ENCODE measurements around the gene KRT14.
"Not testable (repeated sequence)": the region's sequence is repeated elsewhere in the genome, so short reads cannot be mapped to it uniquely, and the experiment has no call there.

KRT14 gene

DNA sequence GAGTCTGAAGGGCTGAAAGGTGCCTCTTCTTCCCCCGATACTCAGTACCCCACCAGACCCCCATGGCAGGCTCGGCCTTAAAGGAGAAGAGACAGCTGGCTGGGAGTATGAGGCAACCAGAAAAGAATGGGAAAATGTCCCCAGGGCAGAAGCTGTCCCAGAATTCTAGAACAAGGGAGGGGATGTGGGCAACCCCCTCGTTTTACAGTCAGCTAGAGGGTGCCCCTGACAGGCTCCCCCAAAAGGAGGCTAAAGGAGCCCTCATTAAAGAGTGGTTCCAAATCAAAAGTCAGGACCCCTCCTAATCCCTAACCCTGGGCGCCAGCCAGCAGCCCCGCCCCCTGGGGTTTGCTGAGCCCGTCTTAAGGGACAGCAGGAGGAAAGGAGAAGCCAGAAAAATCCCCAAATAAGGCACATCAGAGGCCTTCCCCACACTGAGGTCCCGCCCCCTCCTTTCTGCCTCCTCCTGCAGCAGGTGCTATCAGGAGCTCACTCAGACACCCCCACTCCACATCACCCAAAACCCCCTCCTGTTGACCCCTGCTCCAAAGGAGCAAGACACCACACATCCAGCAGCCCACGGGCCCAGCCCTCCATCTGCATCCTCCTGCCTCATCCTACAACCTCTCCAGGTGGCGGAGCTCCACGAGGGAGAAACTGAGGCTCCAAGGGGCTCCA, 36.6 kb upstream of the KRT14 start:
- not testable (repeated sequence) for DNase-seq (ENCODE audit: low read depth)

- DNase-seq (ENCODE audit: low read depth): not testable (repeated sequence)
Measured at GRCh38 chr17:41622340-41623183, 35.9 kb upstream of the KRT14 start.

DNA sequence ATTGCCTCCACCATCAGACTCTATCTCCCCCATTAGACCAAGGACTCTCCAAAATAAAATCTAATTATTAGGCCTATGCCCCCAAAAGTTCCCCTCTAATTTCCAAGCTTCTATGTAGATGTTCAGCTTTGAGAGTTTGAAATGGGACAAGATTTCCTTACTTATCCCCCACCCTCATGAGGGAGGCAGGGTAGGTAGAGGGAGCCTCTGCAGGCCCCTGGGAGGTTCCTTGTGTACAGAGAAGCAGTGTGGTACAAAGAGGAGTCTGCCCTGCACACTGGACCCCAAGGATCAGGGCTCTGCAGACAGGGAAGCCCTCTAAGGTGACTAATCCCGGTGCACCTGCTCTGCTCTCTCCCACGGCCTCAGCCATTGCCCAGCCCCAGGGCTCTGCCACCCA, 35.2 kb upstream of the KRT14 start:
- no peak for DNase-seq (ENCODE audit: low read depth)

- not testable (repeated sequence) for DNase-seq (ENCODE audit: low read depth)
Measured at GRCh38 chr17:41621435-41621817, 34.7 kb upstream of the KRT14 start.

DNA sequence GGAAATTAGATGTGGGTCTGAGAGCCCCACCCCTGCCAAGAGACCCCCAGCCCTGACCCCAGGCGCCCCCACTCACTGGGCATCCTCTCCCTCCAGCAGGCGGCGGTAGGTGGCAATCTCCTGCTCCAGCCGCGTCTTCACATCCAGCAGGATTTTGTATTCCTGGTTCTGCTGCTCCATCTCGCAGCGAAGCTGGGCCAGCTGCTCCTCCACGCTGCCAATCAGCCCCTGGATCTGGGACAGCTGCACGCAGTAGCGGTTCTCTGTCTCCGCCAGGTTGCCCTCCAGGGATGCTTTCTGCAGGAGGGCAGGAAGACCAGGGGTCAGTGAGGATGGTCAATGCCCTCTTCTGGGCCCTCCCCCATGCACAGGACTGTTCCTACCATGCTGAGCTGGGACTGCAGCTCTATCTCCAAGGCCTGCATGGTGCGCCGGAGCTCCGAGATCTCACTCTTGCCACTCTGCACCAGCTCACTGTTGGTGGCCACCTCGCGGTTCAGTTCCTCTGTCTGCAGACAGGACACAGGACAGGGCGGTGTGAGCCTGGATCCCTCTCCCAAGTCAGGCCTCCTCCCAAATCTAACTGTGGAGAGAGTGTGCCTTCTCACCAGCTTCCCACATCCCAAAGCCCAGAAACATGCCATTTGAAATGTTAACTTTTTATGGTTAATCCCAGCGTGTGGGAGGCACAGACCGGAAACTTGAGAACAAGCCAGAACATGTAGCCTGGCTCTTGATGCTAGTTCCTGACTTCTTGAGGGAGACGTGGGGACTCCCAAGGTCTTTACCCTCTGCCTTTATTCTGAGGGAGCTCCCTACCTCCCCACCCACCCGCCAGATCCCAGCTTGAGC, 34.1 kb upstream of the KRT14 start:
- DNase-seq (ENCODE audit: low read depth): no peak

- not testable (repeated sequence) for DNase-seq (ENCODE audit: low read depth)
Measured at GRCh38 chr17:41619927-41620582, 33.4 kb upstream of the KRT14 start.

GRCh38 chr17:41619036-41619926, 32.6 kb upstream of the KRT14 start:
- no peak for DNase-seq (ENCODE audit: low read depth)

DNA sequence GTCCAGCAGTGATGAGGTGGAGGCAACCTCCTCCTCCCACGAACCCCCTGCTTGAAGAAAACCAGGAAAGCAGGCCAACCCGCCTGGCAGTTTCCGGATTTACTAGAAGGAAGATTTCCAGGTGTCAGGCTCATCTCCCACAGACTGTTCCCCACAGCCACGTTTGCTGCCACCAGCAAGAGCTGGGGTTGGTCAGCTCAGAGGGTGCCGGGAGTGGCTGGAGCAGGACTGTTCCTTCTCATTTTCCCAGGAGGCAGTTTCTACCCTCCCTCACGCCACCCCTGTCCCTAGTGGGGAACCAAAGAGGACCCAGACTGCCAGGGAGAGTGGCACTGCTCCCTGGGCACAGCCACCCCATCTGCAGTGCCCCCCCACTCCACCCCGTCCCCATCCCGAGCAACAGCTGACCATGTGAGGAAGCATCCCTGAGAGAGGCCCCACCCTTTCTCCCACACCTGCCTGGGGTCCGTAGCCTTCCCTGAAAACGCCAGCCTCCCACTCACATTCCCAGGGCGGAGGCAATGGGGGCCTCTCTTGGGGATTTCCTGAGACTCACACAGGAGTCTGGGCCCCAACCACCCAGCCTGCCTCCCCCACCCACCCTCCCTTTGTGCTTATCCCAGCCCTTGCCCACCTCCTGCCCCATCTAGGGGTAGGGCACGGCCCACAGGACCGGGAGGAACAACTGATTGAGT, 31.8 kb upstream of the KRT14 start:
- DNase-seq (ENCODE audit: low read depth): no peak

DNA sequence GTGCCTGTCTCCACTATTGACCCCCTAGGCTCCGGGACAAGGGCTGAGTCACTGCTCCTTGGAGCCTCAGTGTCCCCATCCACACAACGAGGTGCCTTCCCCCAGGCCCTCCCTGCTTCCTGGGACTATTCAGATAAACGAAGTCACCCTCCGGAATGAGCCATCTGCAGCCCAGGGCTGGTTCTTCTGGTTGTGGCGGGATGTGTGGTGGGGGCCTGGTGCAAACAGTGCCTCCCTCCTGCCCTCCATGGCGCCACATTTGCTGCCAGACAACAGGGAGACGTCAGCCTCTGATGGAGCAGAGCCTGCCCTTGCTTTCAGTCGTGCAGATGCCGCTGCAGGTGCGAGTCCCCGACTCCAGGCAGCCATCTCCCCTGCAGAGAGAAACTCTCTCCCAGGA, 31.0 kb upstream of the KRT14 start:
- no peak for DNase-seq (ENCODE audit: low read depth)

DNA sequence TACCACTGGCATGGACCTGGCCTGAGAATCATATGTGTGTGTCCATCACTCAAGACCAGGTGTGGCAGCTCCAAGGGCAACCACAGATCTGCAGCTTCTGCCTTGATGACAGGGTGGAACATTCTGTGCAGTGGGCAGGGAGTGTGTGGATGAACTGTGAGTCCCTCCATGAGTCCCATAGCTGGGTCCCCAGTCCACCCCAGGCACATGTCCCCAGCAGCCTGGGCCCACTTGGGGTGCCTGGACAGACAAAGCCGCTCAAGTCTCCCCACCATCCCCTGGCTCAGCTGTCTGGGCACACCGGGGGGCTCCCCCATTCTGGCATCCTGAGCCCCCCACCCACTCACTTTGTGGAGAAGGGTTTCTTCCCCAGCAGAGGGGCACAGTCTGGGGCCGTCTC, 30.4 kb upstream of the KRT14 start:
- no peak for DNase-seq (ENCODE audit: low read depth)

DNA sequence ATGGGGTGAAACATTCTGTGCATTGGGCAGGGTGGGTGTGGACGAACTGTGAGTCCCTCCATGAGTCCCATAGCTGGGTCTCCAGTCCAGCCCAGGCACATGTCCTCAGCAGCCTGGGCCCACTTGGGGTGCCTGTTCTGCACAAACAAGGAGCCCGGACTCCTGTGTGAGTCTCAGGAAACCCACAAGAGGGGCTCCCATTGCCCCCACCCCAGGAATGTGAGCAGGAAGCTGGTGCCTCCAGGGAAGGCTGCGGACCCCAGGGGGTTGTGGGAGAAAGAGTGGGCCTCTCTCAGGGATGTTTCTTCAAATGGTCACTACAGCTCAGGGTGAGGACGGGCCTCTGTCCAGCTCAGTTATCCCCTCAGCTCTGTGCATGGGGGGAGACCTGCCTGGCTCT, 29.8 kb upstream of the KRT14 start:
- DNase-seq (ENCODE audit: low read depth): not testable (repeated sequence)

- no peak for DNase-seq (ENCODE audit: low read depth)
Measured at GRCh38 chr17:41615454-41615853, 28.8 kb upstream of the KRT14 start.

DNA sequence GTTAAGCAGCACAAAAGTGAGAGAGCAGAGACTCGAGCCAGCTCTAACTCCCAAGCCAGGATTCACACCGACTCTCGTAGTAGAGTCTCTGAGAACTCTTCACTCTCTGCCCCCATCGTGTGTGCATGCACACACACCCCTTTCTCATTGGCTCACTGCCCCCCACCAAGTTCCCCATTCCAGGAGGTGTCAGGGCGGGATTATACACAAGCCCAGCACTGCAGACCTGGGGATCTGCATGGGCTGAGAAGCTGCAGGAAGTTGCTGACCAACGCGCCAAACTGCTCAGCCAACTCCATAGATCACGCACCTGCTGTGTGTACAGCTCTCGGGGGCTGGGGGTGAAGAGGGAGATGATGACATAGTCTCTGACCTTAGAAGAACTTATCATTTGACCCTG, 28.1 kb upstream of the KRT14 start:
- not testable (repeated sequence) for DNase-seq (ENCODE audit: low read depth)

GRCh38 chr17:41614098-41614497, 27.4 kb upstream of the KRT14 start:
- DNase-seq (ENCODE audit: low read depth): no peak

GRCh38 chr17:41613277-41614082, 26.8 kb upstream of the KRT14 start:
- DNase-seq (ENCODE audit: low read depth): no peak

- DNase-seq (ENCODE audit: low read depth): not testable (repeated sequence)
Measured at GRCh38 chr17:41612376-41613160, 25.9 kb upstream of the KRT14 start, which contains the start of gene KRT16. Gene KRT16, minus strand, starts transcription at chr17:41612767. Its CDS starts 79 bp downstream, at chr17:41612688.

DNA sequence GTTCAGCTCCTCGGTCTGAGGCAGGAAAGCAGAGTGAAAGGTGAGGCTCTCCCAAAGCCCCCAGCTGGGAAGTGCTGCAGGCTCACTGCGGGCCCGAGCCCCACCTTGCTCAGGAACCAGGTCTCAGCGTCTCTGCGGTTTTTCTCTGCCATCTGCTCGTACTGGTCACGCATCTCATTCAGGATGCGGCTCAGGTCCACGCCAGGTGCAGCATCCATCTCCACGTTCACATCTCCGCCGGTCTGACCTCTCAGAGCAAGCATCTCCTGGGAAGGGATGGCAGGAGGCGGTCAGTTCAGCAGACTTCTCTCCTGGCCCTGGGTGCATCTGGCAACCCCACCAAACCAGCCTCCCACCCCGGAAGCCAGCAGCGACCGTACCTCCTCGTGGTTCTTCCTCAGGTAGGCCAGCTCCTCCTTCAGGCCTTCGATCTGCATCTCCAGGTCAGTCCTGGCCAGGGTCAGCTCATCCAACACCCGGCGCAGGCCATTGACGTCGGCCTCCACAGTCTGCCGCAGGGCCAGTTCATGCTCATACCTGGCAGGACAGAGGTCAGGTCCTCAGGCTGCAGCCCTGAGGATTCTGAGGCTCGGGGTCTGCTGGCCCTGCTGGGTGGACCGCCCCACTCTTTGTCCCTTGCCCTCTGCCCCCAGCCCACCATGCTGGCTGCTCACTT, 24.4 kb upstream of the KRT14 start:
- DNase-seq (ENCODE audit: low read depth): no peak

- not testable (repeated sequence) for DNase-seq (ENCODE audit: low read depth)
Measured at GRCh38 chr17:41610061-41610517, 23.4 kb upstream of the KRT14 start.
